ENCODE data around the gene CDKN1C.

CDKN1C gene

GRCh38 chr11:2920343-2920742, 34.8 kb upstream of the CDKN1C start:
- no peak for TF ChIP-seq CTCF (IDR thresholded peaks at IDR 0.05; ENCODE audit: insufficient read depth, low read length)
- no peak for TF ChIP-seq POLR2AphosphoS5 (IDR thresholded peaks at IDR 0.05; ENCODE audit: low read depth)
- TF ChIP-seq GABPA (IDR thresholded peaks at IDR 0.05; ENCODE audit: low read depth): no peak
- no peak overlapping the region for H3K27ac ChIP-seq (replicated peaks)
- H3K4me3 ChIP-seq (replicated peaks; ENCODE audit: insufficient read depth, low read length): no peak overlapping the region
- DNase-seq (ENCODE audit: low read depth in 1 of 2, low spot score in 1 of 2): no peak
- no peaks in the 10 kb centered on the region for H3K27me3 ChIP-seq (ENCODE audit: insufficient read depth, poor library complexity, severe bottlenecking)

- H3K4me3 ChIP-seq (replicated peaks; ENCODE audit: insufficient read depth, low read length): no peak overlapping the region
- H3K27me3 ChIP-seq (ENCODE audit: insufficient read depth, poor library complexity, severe bottlenecking): no peaks in the 10 kb centered on the region
- no peak overlapping the region for H3K27ac ChIP-seq (replicated peaks)
- TF ChIP-seq CTCF (IDR thresholded peaks at IDR 0.05; ENCODE audit: insufficient read depth, low read length) (no peak), GABPA (IDR thresholded peaks at IDR 0.05; ENCODE audit: low read depth) (no peak), POLR2AphosphoS5 (IDR thresholded peaks at IDR 0.05; ENCODE audit: low read depth) (no peak), SPI1 (IDR thresholded peaks at IDR 0.05; ENCODE audit: borderline replicate concordance, low read depth) (no peak), REST (IDR thresholded peaks at IDR 0.05; ENCODE audit: insufficient replicate concordance, low read depth) (no peak)
- no peak for DNase-seq (ENCODE audit: low read depth in 1 of 2, low spot score in 1 of 2)
These were observed 34.3 kb upstream of the CDKN1C start for GRCh38 chr11:2919837-2920236.

GRCh38 chr11:2919188-2919587, 33.6 kb upstream of the CDKN1C start:
- no peak for TF ChIP-seq SPI1 (IDR thresholded peaks at IDR 0.05; ENCODE audit: borderline replicate concordance, low read depth)
- no peak for TF ChIP-seq POLR2AphosphoS5 (IDR thresholded peaks at IDR 0.05; ENCODE audit: low read depth)
- no peak for TF ChIP-seq GABPA (IDR thresholded peaks at IDR 0.05; ENCODE audit: low read depth)
- no peak for TF ChIP-seq CTCF (IDR thresholded peaks at IDR 0.05; ENCODE audit: insufficient read depth, low read length)
- TF ChIP-seq REST (IDR thresholded peaks at IDR 0.05; ENCODE audit: insufficient replicate concordance, low read depth): no peak
- Histone ChIP-seq H3K4me3 (replicated peaks; ENCODE audit: insufficient read depth, low read length) (no peak overlapping the region), H3K27me3 (ENCODE audit: insufficient read depth, poor library complexity, severe bottlenecking) (no peaks in the 10 kb centered on the region), H3K27ac (replicated peaks) (no peak overlapping the region)
- DNase-seq (ENCODE audit: low read depth in 1 of 2, low spot score in 1 of 2): no peak

GRCh38 chr11:2917842-2918490, 32.4 kb upstream of the CDKN1C start:
- Histone ChIP-seq H3K27ac (replicated peaks) (no peak overlapping the region), H3K4me3 (replicated peaks; ENCODE audit: insufficient read depth, low read length) (no peak overlapping the region), H3K27me3 (ENCODE audit: insufficient read depth, poor library complexity, severe bottlenecking) (no peaks in the 10 kb centered on the region)
- DNase-seq (ENCODE audit: low read depth in 1 of 2, low spot score in 1 of 2): no peak
- TF ChIP-seq REST (IDR thresholded peaks at IDR 0.05; ENCODE audit: insufficient replicate concordance, low read depth): no peak
- TF ChIP-seq SPI1 (IDR thresholded peaks at IDR 0.05; ENCODE audit: borderline replicate concordance, low read depth): no peak
- TF ChIP-seq POLR2AphosphoS5 (IDR thresholded peaks at IDR 0.05; ENCODE audit: low read depth): no peak
- TF ChIP-seq GABPA (IDR thresholded peaks at IDR 0.05; ENCODE audit: low read depth): no peak
- no peak for TF ChIP-seq CTCF (IDR thresholded peaks at IDR 0.05; ENCODE audit: insufficient read depth, low read length)
